Left lung (tissue), 10 donors: ENCODE results near the gene CSAG1. TPM values are rescaled to one million over a fixed set of nuclear protein-coding genes. Genes with fewer than 3 reads are reported as not detected.
"Not testable (repeated sequence)": the region's sequence is repeated elsewhere in the genome, so short reads cannot be mapped to it uniquely, and the experiment has no call there.

ENCODE experiments used
- ATAC-seq: fragments of 200-7000 bp; cut with Tn5 transposase; one replicate; pipeline ENCODE4 v1.9.1; 2020; ENCODE audit warnings: moderate library complexity
- DNase-seq, 4 donors: peaks; one replicate each; pipeline ENCODE4 v3.0.0-alpha.2; 2013 to 2020
- H3K27ac ChIP-seq, 2 donors: fragments of 200-600 bp; sonication (generic) in 1 of 2; one replicate each; pipeline versions ENCODE4 v1.5.0 to v1.8.0; 2020 to 2021
- H3K27me3 ChIP-seq, 2 donors: fragments of 200-600 bp; sonication (generic) in 1 of 2; one replicate each; pipeline versions ENCODE4 v1.5.0 to v1.8.0; 2020 to 2021
- H3K36me3 ChIP-seq, 2 donors: fragments of 200-600 bp; sonication (generic) in 1 of 2; one replicate each; pipeline versions ENCODE4 v1.5.0 to v1.8.0; 2020 to 2021
- H3K4me1 ChIP-seq, 2 donors: fragments of 200-600 bp; one replicate each; pipeline ENCODE4 v1.8.0; 2021
- H3K4me3 ChIP-seq, 2 donors: fragments of 200-600 bp; sonication (generic) in 1 of 2; one replicate each; pipeline versions ENCODE4 v1.5.0 to v1.8.0; 2020 to 2021; ENCODE audit warnings: mild to moderate bottlenecking in 1 of 2
- H3K9me3 ChIP-seq, 2 donors: fragments of 200-600 bp; sonication (generic) in 1 of 2; one replicate each; pipeline versions ENCODE4 v1.5.0 to v1.8.0; 2020 to 2021
- intact Hi-C, 2 donors: fragments of 100-400 bp; cut with DNase I; formaldehyde crosslinking; loops; one replicate each; pipeline versions ENCODE4 v1.11.2 to v1.14.2; 2022
- polyA plus RNA-seq, 6 donors: library from polyadenylated mRNA; unstranded; fragments of 120-200 nt; gene quantifications; one replicate each; pipeline ENCODE4 v1.2.1, GENCODE V29; 2013; ENCODE audit not compliant: insufficient read length in 6 of 6
- total RNA-seq, 2 donors: library from RNA; stranded (reverse); fragmentation: NEBNext Ultra II Directional; extraction: Animal tissue kit (Norgen Biotek cat#: 25700); gene quantifications; one replicate each; pipeline ENCODE4 v1.2.1, GENCODE V29; 2021
- donor health status: DM: no; HTN: yes; CAD: no.
- donor health status: DM: no; HTN: no; CAD: no.

The CSAG1 gene
- total and polyA plus RNA-seq, 8 donors = not detected

DNA sequence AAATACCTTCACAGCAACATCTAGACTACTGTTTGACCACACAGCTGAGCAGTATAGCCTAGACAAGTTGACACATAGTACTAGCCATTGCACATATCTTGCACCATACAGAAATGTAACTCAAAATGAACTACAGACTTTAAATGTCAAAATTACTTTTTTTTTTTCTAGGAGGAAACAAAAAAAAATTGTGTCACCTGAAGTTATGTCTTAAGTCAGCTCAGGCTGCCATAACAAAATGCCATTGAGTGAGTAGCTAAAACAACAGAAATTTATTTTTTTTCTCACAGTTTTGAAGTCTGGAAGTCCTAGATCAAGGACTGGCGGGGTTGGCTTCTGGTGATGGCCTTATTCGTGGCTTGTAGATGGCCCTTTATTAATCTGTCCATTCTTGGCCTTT is 24.3 kb downstream of the CSAG1 start, which contains the start of gene CSAG2:
TSS of gene CSAG2 (minus strand) at position 101 of the 400 bp plus-strand sequence. CDS start 161 bp downstream, outside the sequence.
- intact Hi-C loops, H3K4me3 ChIP-seq, DNase-seq, H3K9me3 ChIP-seq, H3K36me3 ChIP-seq, H3K4me1 ChIP-seq, H3K27me3 ChIP-seq, H3K27ac ChIP-seq, ATAC-seq: not testable (repeated sequence)

GRCh38 chrX:152706500-152706899 is 27.0 kb downstream of the CSAG1 start:
- H3K27ac ChIP-seq, H3K9me3 ChIP-seq, intact Hi-C loops, ATAC-seq, H3K27me3 ChIP-seq, H3K4me1 ChIP-seq, H3K36me3 ChIP-seq, DNase-seq, H3K4me3 ChIP-seq: not testable (repeated sequence)

- H3K4me1 ChIP-seq, H3K9me3 ChIP-seq, ATAC-seq, H3K27me3 ChIP-seq, H3K36me3 ChIP-seq, H3K27ac ChIP-seq, intact Hi-C loops, H3K4me3 ChIP-seq: not testable (repeated sequence)
- peak in 1 of 4 donors; percentile 26 for DNase-seq
Measured at GRCh38 chrX:152700390-152700789, 33.1 kb downstream of the CSAG1 start.

DNA sequence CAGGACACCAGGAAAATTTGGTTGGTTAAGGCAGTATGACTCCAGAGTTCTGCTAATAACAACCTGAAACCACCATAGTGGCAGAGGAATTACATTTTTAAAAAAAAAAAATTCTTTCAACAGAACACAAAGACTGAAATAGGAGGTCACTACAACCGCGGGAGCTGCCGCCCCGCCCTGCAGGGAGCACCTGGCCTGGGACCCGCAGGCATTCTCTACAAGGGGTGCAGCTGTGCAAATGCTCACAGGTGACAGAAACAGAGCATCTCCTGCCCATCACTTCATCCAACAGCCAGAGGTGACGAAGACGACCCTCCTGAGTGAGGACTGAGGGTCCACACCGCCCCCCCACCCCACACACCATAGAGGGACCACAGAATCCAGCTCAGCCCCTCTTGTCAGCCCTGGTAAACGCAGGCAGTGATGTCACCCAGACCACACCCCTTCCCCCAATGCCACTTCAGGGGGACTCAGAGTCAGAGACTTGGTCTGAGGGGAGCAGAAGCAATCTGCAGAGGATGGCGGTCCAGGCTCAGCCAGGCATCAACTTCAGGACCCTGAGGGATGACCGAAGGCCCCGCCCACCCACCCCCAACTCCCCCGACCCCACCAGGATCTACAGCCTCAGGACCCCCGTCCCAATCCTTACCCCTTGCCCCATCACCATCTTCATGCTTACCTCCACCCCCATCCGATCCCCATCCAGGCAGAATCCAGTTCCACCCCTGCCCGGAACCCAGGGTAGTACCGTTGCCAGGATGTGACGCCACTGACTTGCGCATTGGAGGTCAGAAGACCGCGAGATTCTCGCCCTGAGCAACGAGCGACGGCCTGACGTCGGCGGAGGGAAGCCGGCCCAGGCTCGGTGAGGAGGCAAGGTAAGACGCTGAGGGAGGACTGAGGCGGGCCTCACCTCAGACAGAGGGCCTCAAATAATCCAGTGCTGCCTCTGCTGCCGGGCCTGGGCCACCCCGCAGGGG is 35.3 kb downstream of the CSAG1 start, which contains the start of gene MAGEA3:
TSS of gene MAGEA3 (plus strand) at position 843 of the 980 bp plus-strand sequence. CDS start 2,039 bp downstream, outside the sequence.
- ATAC-seq, H3K36me3 ChIP-seq, H3K27ac ChIP-seq, H3K4me1 ChIP-seq, DNase-seq, H3K27me3 ChIP-seq, H3K9me3 ChIP-seq, H3K4me3 ChIP-seq, intact Hi-C loops: not testable (repeated sequence)

DNA sequence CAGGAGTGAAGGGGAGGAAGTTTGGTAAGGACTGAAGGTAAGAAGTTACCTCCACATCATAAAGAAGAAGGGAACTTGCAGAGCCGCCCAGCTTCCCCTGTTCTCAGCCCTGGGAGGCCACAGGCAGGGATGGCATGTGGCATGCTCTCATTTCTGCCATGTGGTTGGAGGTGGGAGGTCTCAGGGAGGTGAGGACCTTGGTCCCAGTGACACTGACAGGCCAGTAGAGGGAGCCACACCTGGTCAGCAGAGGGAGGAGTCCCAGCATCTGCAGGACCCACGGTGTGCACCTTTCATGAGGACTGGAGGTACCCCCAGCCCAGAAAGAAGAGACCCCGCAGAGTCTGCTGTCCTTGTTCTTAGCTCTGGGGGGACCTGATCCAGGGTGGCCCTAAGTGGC is 52.5 kb downstream of the CSAG1 start:
- H3K36me3 ChIP-seq, H3K9me3 ChIP-seq, H3K27ac ChIP-seq, intact Hi-C loops, DNase-seq, H3K27me3 ChIP-seq, ATAC-seq, H3K4me3 ChIP-seq, H3K4me1 ChIP-seq: not testable (repeated sequence)

Other genes starting within 250 kb of the CSAG1 start
- gene GABRQ, start 95.8 kb downstream of the CSAG1 start, total RNA-seq = not detected
- 1 to 10 TPM in 1 of 6 donors, under 1 TPM in 5; 0.63 to 1.1 (median 0.88) TPM for gene GABRQ, start 95.8 kb downstream of the CSAG1 start, polyA plus RNA-seq
- not detected for gene MAGEA3, start 34.9 kb downstream of the CSAG1 start, total RNA-seq
- gene MAGEA3, start 34.9 kb downstream of the CSAG1 start, polyA plus RNA-seq = not detected
- gene CSAG2, start 24.4 kb downstream of the CSAG1 start, total RNA-seq = not detected
- not detected for gene CSAG2, start 24.4 kb downstream of the CSAG1 start, polyA plus RNA-seq
- gene MAGEA2B, start 19.1 kb downstream of the CSAG1 start, total RNA-seq = not detected
- gene MAGEA2B, start 19.1 kb downstream of the CSAG1 start, polyA plus RNA-seq = not detected
- gene MAGEA12, start within 50 bp of the CSAG1 start, total RNA-seq = not detected
- gene MAGEA12, start within 50 bp of the CSAG1 start, polyA plus RNA-seq = not detected
- not detected for gene MAGEA2, start 20.1 kb upstream of the CSAG1 start, total RNA-seq
- gene MAGEA2, start 20.1 kb upstream of the CSAG1 start, polyA plus RNA-seq = not detected
- gene CSAG3, start 25.5 kb upstream of the CSAG1 start, total RNA-seq = not detected
- not detected for gene CSAG3, start 25.5 kb upstream of the CSAG1 start, polyA plus RNA-seq
- not detected for gene MAGEA6, start 36.0 kb upstream of the CSAG1 start, total RNA-seq
- gene MAGEA6, start 36.0 kb upstream of the CSAG1 start, polyA plus RNA-seq = not detected
- 10 to 100 TPM; 33.5 to 37.2 TPM for gene CETN2, start 97.0 kb upstream of the CSAG1 start, total RNA-seq
- gene CETN2, start 97.0 kb upstream of the CSAG1 start, polyA plus RNA-seq = 10 to 100 TPM; 69.9 to 94.4 (median 84.1) TPM
- gene NSDHL, start 97.3 kb upstream of the CSAG1 start, total RNA-seq = 10 to 100 TPM; 21.1 to 42.5 TPM
- 10 to 100 TPM; 15.0 to 22.0 (median 17.8) TPM for gene NSDHL, start 97.3 kb upstream of the CSAG1 start, polyA plus RNA-seq
- gene ZNF185, start 164.3 kb upstream of the CSAG1 start, total RNA-seq = 10 to 100 TPM; 11.5 to 22.0 TPM
- 10 to 100 TPM; 16.1 to 26.2 (median 20.0) TPM for gene ZNF185, start 164.3 kb upstream of the CSAG1 start, polyA plus RNA-seq